GM10248 (cell line): ENCODE data around the gene GSAP.

Experiments
- CTCF ChIA-PET: fragments of 300-600 bp; sonication (Branson Sonifier 250); formaldehyde crosslinking; extraction: SDS; loops from one replicate; lab custom pipeline; 2021; ENCODE audit warnings: antibody characterized with exemption; lab: Yijun Ruan, JAX
- POLR2A ChIA-PET: fragments of 350-650 bp; sonication (Branson Sonifier 250); formaldehyde crosslinking; extraction: SDS; loops from one replicate; lab custom pipeline; 2020; ENCODE audit warnings: antibody characterized with exemption; lab: Yijun Ruan, JAX
- DNase-seq: peaks from one replicate; pipeline ENCODE4 v3.0.0; 2012; ENCODE audit errors: extremely low spot score
- CTCF ChIP-seq: IDR thresholded peaks from 2 replicates; pipeline ENCODE4 v1.5.1; 2012; ENCODE audit warnings: mild to moderate bottlenecking, low read depth; ENCODE audit errors: extremely low read depth, missing control alignments, control extremely low read depth

Gene GSAP

GRCh38 chr7:77367976-77368375 is 48.2 kb downstream of the GSAP start:
- no peak for TF ChIP-seq CTCF
- DNase-seq, result no peak
- POLR2A ChIA-PET, result no interaction called here
- CTCF ChIA-PET, result interaction anchor here (1.3 to 2.9 kb wide), 2 partner anchors 20 to 121 kb away, joined by 4 to 9 read pairs; no protein-coding TSS in a partner anchor

GRCh38 chr7:77362905-77363304 is 53.2 kb downstream of the GSAP start:
- DNase-seq, result no peak
- no peak for TF ChIP-seq CTCF
- ChIA-PET POLR2A (no interaction called here), CTCF (interaction anchor here (1.0 to 1.7 kb wide), 4 partner anchors 10 to 50 kb away, joined by 3 to 5 read pairs (median 3); no protein-coding TSS in a partner anchor)

GRCh38 chr7:77360969-77361368 is 55.2 kb downstream of the GSAP start:
- ChIA-PET POLR2A (no interaction called here), CTCF (no interaction called here)
- DNase-seq, result no peak
- no peak for TF ChIP-seq CTCF

- no peak for DNase-seq
- TF ChIP-seq CTCF, result no peak
- CTCF ChIA-PET, result no interaction called here
- POLR2A ChIA-PET, result no interaction called here
These were observed 56.0 kb downstream of the GSAP start for GRCh38 chr7:77360104-77360503.

GRCh38 chr7:77359599-77359998 is 56.5 kb downstream of the GSAP start:
- POLR2A ChIA-PET, result no interaction called here
- CTCF ChIA-PET, result no interaction called here
- no peak for TF ChIP-seq CTCF
- no peak for DNase-seq

GRCh38 chr7:77354914-77355313 is 61.2 kb downstream of the GSAP start:
- TF ChIP-seq CTCF, result no peak
- POLR2A ChIA-PET, result interaction anchor here (0.6 kb wide), 1 partner anchor 108 kb away, joined by 3 read pairs; no protein-coding TSS in a partner anchor
- CTCF ChIA-PET, result interaction anchor here (0.9 to 2.7 kb wide), 5 partner anchors 10 to 297 kb away, joined by 3 to 9 read pairs (median 7); no protein-coding TSS in a partner anchor
- DNase-seq, result no peak
